A673 (cell line): Measurements from ENCODE around the gene AP1AR. TPM values are rescaled to one million over a fixed set of nuclear protein-coding genes. Genes with fewer than 3 reads are reported as not detected.

Source experiments
- Bru-seq: library from RNA; stranded (reverse); fragments of 400-500 nt; gene quantifications from one replicate; lab custom pipeline; 2021; lab: Mats Ljungman, UMichigan
- BruChase-seq, 2 experiments: library from RNA; stranded (reverse); fragments of 400-500 nt; gene quantifications; one replicate each; lab custom pipeline; 2021; lab: Mats Ljungman, UMichigan
- BruUV-seq: library from RNA; stranded (reverse); fragments of 400-500 nt; replicated peaks from 2 replicates; lab custom pipeline; 2021; lab: Mats Ljungman, UMichigan
- CTCF ChIA-PET: fragments of 300-600 bp; sonication (Branson Sonifier 250); formaldehyde crosslinking; loops from one replicate; lab custom pipeline; 2022; ENCODE audit warnings: antibody characterized with exemption; lab: Charles Lee
- POLR2A ChIA-PET: fragments of 300-600 bp; sonication (Branson Sonifier 250); formaldehyde crosslinking; loops from one replicate; lab custom pipeline; 2022; ENCODE audit warnings: antibody characterized with exemption; ENCODE audit not compliant: low non-redundant PET; lab: Charles Lee
- DNase-seq: peaks from one replicate; pipeline ENCODE4 v3.0.0-alpha.2; 2015; ENCODE audit warnings: low spot score
- H3K27ac ChIP-seq: fragments of 200-600 bp; sonication (generic); 2 replicates; pipeline ENCODE4 v1.5.1; 2016; ENCODE audit warnings: mixed run types, low read depth, mild to moderate bottlenecking, mixed read lengths, antibody characterized with exemption, low read length; ENCODE audit not compliant: poor library complexity, severe bottlenecking
- H3K27me3 ChIP-seq: fragments of 200-600 bp; sonication (generic); replicated peaks from 2 replicates; pipeline ENCODE4 v1.6.1; 2017; ENCODE audit warnings: mixed run types, low read depth, mild to moderate bottlenecking, mixed read lengths, antibody characterized with exemption, low read length; ENCODE audit not compliant: insufficient read depth, poor library complexity
- H3K36me3 ChIP-seq: fragments of 200-600 bp; sonication (generic); 2 replicates; pipeline ENCODE4 v1.6.1; 2016; ENCODE audit warnings: mixed run types, mild to moderate bottlenecking, mixed read lengths, antibody characterized with exemption, low read length; ENCODE audit not compliant: insufficient read depth, poor library complexity, severe bottlenecking
- H3K4me1 ChIP-seq: fragments of 200-600 bp; sonication (generic); 2 replicates; pipeline ENCODE4 v1.6.1; 2017; ENCODE audit warnings: mixed run types, mild to moderate bottlenecking, mixed read lengths, antibody characterized with exemption, low read length; ENCODE audit not compliant: insufficient read depth, poor library complexity, severe bottlenecking
- H3K4me3 ChIP-seq: fragments of 200-600 bp; sonication (generic); 2 replicates; pipeline ENCODE4 v1.5.1; 2016; ENCODE audit warnings: low read depth, mixed run types, mild to moderate bottlenecking, mixed read lengths, low read length; ENCODE audit not compliant: poor library complexity, severe bottlenecking
- H3K9me3 ChIP-seq: fragments of 200-600 bp; sonication (generic); 2 replicates; pipeline ENCODE4 v1.6.1; 2016; ENCODE audit warnings: mixed run types, low read depth, mild to moderate bottlenecking, mixed read lengths, antibody characterized with exemption, low read length; ENCODE audit not compliant: poor library complexity, severe bottlenecking
- CTCF ChIP-seq: fragments of 300-800, 200-600 bp; sonication (generic); conservative IDR thresholded peaks from 2 replicates; pipeline ENCODE4 v1.5.1; 2017; ENCODE audit warnings: low read depth, mild to moderate bottlenecking, antibody characterized with exemption, low read length, moderate library complexity, mixed read lengths
- EZH2 ChIP-seq: fragments of 200-600 bp; sonication (generic); IDR thresholded peaks from 2 replicates; pipeline ENCODE4 v1.6.1; 2017; ENCODE audit warnings: borderline replicate concordance, low read depth, mild to moderate bottlenecking, mixed read lengths, antibody characterized with exemption, low read length; ENCODE audit not compliant: poor library complexity, severe bottlenecking
- intact Hi-C: fragments of 100-400 bp; cut with micrococcal nuclease; formaldehyde crosslinking; loops from one replicate; pipeline ENCODE4 v1.10.0; 2022; ENCODE audit not compliant: unreplicated experiment
- long read RNA-seq: library from polyadenylated mRNA; stranded (forward); transcript quantifications from one replicate; pipeline ENCODE4 v2.0.0, GENCODE V29; 2022
- total RNA-seq: library from RNA; stranded (reverse); gene quantifications from 2 replicates; pipeline ENCODE4 v1.2.3, GENCODE V29; 2021

The AP1AR gene
- total RNA-seq (24.9 and 30.0 TPM in 2 replicates), Bru-seq, nascent RNA (percentile 86 among the genes with signal in this experiment), BruChase-seq, experiment 1, labeled RNA remaining after a 2-hour chase (percentile 88 among the genes with signal in this experiment), BruChase-seq, experiment 2, labeled RNA remaining after a 6-hour chase (percentile 78 among the genes with signal in this experiment)
- long read RNA-seq, transcript AP1AR-202 (9 exons, 2,337 nt) = minor isoform, 6 of 123 reads
- long read RNA-seq, transcript AP1AR-201 (10 exons, 2,902 nt) = major isoform, 94 of 123 reads
- long read RNA-seq, partial matches to known transcripts = 2 of 123 reads
- long read RNA-seq, other reads (novel, unspliced or antisense) = 21 of 123 reads

DNA sequence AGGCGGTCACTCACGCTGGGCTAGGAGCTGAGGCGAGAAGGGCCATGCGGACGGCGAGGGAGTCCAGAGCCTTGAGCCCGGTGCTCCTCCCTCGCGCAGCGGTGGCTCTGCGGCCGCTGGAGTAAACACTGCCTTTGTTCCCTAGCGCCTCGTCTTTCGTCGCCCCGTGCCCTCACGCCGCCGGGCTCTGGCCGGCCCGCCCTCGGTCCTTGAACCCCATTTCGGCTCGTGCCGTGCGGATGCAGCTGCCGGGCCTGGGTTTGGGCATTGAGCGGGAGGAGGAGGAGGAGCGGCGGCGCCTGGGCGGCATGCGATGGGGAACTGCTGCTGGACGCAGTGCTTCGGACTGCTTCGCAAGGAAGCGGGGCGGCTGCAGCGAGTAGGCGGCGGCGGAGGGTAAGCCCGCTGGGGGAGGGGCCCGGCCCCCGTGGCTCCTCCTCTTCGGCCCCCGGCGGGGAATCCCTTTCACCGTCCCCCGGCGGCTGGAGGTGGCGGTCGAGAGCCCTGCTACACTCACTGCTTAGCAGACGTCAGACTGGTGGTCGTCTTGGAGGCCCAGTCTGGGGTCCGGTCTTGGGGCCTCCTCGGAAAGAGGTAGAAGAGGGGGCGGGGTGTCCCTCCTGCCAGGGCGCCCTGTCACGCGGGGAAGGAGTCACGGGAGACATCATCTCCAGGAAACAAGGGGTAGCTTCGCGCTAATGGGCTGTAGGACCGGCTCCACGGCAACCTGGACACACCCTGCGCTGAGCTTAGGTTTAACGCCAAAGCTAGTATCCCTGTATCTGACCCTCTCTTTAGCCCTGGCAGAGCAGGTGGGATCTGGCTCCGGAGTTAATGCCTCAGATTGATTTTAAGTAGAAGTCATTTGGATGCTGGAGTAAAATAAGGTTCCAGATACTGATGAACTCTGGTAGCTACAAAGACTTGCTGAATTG, at the start of gene AP1AR:
TSS of gene AP1AR (plus strand) at position 9 of the 935 bp plus-strand sequence. CDS start at position 314, 305 bp downstream.
- peak within 1 kb of the TSS; percentile 98 for H3K27ac ChIP-seq
- intact Hi-C loops = loop anchor here (5.0 to 10.0 kb wide), 2 partner anchors 55 to 533 kb away; partner anchors contain the start of gene TIFA
- H3K27me3 ChIP-seq = no peaks in the 10 kb centered on the region
- H3K4me1 ChIP-seq = peaks cover 11% of the 10 kb centered on the region
- TF ChIP-seq EZH2 (no peak), CTCF (peak; percentile 44; the same call in 1 of the 2 replicates)
- peak within 1 kb of the TSS; percentile 96 for H3K4me3 ChIP-seq
- BruUV-seq = no TSS peak
- no peaks in the 10 kb centered on the region for H3K36me3 ChIP-seq
- DNase-seq = peak; percentile 91
- H3K9me3 ChIP-seq = no peaks in the 10 kb centered on the region
- ChIA-PET POLR2A (interaction anchor here (0.5 kb wide), 1 partner anchor 158 kb away, joined by 4 read pairs; no protein-coding TSS in a partner anchor), CTCF (interaction anchor here (1.0 kb wide), 1 partner anchor 104 kb away, joined by 3 read pairs; no protein-coding TSS in a partner anchor)

DNA sequence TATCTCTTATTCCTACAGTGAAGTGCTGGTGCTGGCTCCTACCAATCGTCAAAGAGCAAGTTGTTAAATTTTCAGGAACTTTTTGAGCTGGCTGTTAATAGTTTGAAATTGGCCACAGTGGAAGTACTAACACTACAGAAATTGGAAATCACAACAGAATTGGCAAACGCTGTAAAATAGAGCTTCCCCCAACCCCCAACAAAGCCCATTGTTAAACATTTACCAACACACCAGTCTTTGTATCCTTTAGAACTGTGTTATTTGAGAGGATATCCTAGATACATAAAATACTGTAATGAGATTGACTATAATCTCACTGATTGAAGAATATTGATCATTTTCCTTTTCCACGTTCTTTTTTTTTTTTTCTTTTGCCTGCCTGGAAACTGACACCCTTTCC, 49.0 kb upstream of the AP1AR start:
- no peaks in the 10 kb centered on the region for H3K9me3 ChIP-seq
- H3K4me1 ChIP-seq = no peaks in the 10 kb centered on the region
- POLR2A ChIA-PET = no interaction called here
- BruUV-seq = no TSS peak
- TF ChIP-seq EZH2 = no peak
- TF ChIP-seq CTCF = no peak
- intact Hi-C loops = no loop called here
- H3K4me3 ChIP-seq = no peak overlapping the region
- no peaks in the 10 kb centered on the region for H3K27me3 ChIP-seq
- no peaks in the 10 kb centered on the region for H3K36me3 ChIP-seq
- CTCF ChIA-PET = no interaction called here
- no peak for DNase-seq
- H3K27ac ChIP-seq = no peak overlapping the region

GRCh38 chr4:112183252-112183651, 48.3 kb upstream of the AP1AR start:
- H3K27me3 ChIP-seq = no peaks in the 10 kb centered on the region
- ChIA-PET CTCF (no interaction called here), POLR2A (no interaction called here)
- no TSS peak for BruUV-seq
- TF ChIP-seq CTCF (no peak), EZH2 (no peak)
- H3K9me3 ChIP-seq = no peaks in the 10 kb centered on the region
- no peak for DNase-seq
- no peak overlapping the region for H3K27ac ChIP-seq
- H3K4me1 ChIP-seq = no peaks in the 10 kb centered on the region
- H3K36me3 ChIP-seq = no peaks in the 10 kb centered on the region
- H3K4me3 ChIP-seq = no peak overlapping the region
- intact Hi-C loops = no loop called here
